ENCODE measurements around the gene ATG4B.
"Not testable (repeated sequence)": the region's sequence is repeated elsewhere in the genome, so short reads cannot be mapped to it uniquely, and the experiment has no call there.

Gene ATG4B

GRCh38 chr2:241660593-241661213 lies 23.2 kb downstream of the ATG4B start:
- DNase-seq (ENCODE audit: insufficient read length, low spot score), result no peak
- FAIRE-seq, result no peak

DNA sequence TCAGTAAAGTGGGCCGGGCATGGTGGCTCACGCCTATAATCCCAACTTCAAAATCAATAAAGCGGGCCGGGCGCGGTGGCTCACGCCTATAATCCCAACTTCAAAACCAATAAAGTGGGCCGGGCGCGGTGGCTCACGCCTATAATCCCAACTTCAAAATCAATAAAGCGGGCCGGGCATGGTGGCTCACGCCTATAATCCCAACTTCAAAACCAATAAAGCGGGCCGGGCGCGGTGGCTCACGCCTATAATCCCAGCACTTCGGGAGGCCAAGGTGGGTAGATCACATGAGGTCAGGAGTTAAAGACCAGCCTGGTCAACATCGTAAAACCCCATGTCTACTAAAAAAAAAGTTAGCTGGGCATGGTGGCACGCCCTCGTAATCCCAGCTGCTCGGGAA lies 25.2 kb downstream of the ATG4B start:
- not testable (repeated sequence) for DNase-seq (ENCODE audit: insufficient read length, low spot score)

DNA sequence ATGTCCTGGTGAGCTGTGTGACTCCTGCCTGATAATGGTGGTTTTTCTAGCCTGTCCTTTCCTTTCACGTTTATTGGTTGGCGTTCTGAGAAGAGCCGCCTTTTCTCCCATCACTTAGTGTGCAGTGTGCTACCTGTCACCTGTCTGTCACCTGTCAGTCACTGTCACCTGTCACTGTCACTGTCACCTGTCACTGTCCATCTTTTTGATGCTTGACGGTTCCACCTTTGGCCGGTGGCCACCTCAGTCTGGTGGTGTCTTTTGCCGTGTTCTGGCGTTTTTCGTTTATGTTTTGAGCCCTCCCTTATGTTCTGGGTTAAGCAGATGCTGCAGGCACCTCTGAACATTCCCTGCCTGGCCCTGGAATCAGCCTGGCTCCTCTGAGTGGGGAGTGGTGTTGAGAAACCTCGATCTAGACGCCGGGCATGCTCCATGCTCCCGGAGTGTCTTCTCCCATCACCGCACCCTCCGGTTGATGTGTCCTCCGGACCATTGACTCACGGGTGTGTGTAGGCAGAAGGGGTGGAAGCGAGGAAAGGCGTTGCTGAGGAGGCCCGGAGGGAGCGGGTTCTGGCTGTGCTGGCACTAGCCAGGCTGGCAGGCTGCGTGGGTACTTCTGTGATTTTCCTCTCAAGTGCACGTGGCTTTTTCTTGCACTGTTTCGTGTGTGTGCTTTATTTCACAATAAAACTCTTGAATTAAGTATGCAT lies 28.4 kb downstream of the ATG4B start:
- DNase-seq (ENCODE audit: insufficient read length, low spot score) (no peak), FAIRE-seq (no peak)

More for the DNA sequence above, 25.2 kb downstream of the ATG4B start:
- FAIRE-seq, result not testable (repeated sequence)

DNA sequence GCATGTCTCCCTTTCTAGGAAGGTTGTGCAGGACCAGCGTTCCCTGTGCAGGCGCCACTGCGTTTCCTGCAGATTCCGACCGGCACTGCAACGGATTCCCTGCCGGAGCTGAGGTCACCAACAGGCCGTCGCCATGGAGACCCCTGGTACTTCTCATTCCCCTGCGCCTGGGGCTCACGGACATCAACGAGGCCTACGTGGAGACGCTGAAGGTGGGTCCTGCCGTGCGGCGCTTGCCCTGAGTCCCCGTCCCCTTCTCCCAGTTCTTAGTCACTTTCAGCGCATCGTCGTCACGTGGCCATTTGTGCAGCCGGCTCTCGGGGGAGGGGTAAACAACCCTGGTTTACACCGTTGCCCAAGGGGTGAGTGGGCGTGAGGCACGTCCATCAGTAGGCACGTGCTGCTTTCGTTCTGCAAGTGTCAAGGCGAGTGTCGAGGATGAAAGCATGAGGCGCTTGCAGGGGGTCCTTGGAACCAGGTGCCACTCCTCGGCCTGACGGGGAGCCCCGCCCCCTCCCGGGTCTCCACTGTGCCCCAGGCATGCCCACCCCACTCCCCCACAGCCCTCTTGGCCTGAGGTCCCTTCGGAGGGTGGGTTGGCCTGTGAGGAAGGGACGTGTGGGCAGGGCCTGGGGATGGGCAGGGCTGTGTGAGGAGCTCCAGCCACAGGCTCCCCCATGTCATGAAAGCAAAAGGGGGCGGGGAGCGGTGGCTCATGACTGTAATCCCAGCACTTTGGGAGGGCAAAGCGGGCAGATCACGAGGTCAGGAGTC lies 29.3 kb downstream of the ATG4B start:
- DNase-seq (ENCODE audit: insufficient read length, low spot score) (no peak), FAIRE-seq (no peak)

GRCh38 chr2:241668354-241668753 lies 30.9 kb downstream of the ATG4B start:
- DNase-seq (ENCODE audit: insufficient read length, low spot score) (no peak), FAIRE-seq (no peak)

GRCh38 chr2:241668839-241669238 lies 31.3 kb downstream of the ATG4B start:
- DNase-seq (ENCODE audit: insufficient read length, low spot score) (no peak), FAIRE-seq (no peak)

DNA sequence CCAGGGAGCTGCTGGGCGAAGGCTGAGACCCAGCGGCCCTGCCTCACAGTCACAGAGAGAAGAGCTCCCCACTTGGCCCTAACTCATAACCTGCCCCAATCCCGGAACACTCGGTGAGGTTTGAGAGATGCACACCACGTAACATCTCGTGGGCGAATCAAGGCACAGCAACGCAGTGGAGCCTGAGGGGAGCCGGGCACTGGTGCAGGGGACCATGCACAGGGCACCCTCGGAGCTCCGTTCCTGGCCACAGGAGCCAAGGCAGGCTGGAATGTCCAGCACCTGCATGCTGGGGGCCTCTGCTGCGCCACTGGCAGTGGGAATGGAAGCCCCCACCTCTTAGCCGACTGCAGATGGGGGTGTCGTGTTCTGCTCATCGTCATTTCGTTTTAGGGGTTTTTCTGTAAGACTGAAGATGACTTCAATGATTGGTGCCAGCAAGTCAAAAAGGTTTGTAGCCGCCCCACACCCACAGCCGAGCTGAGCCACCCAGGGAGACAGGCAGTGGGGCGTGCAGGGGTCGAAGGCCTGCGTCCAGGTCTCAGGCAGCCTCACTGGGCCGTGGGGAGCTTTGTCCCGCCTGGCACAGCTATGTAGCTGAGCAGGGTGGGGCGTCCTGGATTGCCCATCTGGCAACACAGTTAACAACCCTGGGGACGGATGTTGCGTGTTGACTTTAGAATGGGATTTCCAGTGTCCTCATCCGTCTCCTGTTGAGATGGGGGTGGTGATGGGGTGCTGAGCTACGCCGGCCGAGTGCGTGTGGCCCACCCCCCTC lies 33.0 kb downstream of the ATG4B start:
- no peak for FAIRE-seq
- no peak for DNase-seq (ENCODE audit: insufficient read length, low spot score)

- FAIRE-seq (no peak), DNase-seq (ENCODE audit: insufficient read length, low spot score) (no peak)
These were observed 34.2 kb downstream of the ATG4B start for GRCh38 chr2:241671457-241672240.

DNA sequence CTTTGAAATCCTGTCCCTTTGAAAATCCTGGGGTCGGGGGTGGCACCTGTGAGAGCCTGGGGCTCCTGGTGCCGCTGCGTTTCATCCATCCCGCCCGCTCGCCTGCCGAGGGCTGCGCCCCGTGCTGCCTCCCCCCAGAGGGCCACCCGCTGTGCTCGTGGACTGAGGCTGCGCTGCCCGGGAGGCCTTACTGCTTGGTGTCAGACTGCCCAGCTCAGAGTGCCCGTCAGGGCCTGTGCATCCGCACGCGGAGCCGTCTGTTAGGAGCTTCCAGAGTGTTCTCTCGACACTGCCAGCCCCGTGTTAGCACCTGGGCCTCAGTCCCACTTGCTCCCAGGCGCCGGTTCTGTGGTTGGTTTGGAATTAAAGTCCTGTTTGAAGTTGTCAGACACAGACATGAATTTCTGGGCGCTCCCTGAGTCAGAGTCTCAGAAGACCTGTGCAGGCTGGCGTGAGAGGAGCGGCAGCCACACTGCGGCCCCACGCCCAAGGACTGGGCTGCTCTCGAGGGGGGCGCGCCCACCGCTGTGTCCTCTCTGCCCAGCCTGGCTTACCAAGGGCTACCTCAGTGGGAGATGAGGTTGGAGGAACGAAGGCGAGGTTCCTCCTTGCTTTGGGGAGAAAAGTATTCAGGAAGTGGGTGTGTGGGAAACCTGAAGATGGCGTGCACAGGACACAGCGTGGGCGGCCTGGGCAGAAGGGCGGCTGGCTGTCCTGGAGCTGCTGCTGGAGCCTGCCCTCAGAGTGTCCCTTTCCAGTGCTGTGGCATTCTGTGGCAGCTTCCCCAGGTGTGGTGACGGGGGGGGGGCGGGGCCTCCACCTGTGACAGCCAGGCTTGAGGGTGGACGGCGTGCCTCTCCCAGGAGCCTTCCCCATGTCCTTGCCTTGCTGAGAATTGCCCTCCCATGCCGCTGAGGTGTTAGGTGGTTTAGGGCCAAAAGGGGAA lies 35.0 kb downstream of the ATG4B start:
- DNase-seq (ENCODE audit: insufficient read length, low spot score) (no peak), FAIRE-seq (no peak)

DNA sequence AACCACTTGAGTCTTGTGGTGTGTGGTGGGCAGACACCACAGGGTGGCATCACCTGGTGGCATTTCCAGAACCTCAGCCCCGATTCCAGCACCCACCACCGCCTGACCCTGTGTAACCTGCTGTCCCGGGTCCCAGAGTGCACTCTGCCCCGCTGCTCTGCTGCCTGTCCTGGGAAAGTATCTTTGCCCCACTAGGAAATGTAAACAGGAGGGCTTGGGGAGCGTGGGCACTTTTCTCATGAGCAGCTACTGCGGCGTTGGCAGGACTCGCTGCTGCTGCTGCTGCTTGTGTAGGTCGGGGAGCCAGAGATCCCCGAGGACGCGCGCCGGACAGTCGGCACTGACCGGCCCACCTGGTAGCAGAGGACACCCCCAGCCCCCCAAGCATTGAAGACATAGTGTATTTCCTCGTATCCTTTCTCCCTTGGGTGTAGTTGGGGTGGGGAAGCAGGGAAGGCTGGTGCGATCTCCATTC lies 35.7 kb downstream of the ATG4B start:
- no peak for FAIRE-seq
- DNase-seq (ENCODE audit: insufficient read length, low spot score), result no peak

- DNase-seq (ENCODE audit: insufficient read length, low spot score) (no peak), FAIRE-seq (no peak)
These were observed 36.6 kb downstream of the ATG4B start for GRCh38 chr2:241673797-241674725.

DNA sequence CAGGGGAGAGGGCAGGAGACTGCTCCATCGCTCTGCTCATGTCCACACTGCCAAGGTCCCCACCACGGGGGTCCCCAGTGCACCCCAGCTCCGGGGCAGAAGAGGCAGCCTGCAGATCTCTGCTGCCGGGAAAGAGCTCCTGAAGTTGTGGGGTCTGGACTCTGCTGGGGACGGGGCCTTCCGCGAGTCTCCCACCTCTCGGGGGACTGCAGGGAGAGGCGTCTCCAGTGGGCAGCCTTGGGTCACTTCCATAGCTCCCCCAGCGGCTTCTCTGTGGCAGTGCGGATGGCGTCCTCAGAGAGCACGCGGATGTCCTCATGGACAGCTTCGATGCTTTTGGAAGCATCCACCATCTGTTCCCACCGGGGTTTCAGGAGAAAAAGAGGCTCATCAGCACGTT lies 38.4 kb downstream of the ATG4B start:
- DNase-seq (ENCODE audit: insufficient read length, low spot score) (no peak), FAIRE-seq (no peak)

GRCh38 chr2:241676665-241677064 lies 39.2 kb downstream of the ATG4B start:
- DNase-seq (ENCODE audit: insufficient read length, low spot score), result no peak
- no peak for FAIRE-seq

DNA sequence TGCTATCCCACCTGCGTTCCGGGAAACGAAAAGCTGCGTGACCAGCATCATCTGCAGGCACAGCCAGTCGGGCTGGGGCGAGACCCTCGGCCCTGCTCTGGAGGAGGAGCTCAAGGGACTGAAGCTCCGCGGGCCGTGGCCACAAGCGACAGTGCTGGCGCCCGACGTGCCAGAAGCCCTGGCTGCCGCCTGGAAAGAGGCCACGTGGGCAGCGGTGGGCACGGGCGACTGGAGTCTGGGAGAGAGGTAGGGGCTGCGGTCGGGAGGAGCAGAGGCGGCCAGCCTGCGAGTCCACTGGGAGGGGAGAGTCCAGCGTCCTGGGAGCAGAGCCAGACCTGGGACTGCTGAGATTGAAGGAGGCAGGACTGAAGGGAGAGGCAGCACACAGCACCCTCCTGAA lies 39.9 kb downstream of the ATG4B start:
- no peak for FAIRE-seq
- DNase-seq (ENCODE audit: insufficient read length, low spot score), result no peak

DNA sequence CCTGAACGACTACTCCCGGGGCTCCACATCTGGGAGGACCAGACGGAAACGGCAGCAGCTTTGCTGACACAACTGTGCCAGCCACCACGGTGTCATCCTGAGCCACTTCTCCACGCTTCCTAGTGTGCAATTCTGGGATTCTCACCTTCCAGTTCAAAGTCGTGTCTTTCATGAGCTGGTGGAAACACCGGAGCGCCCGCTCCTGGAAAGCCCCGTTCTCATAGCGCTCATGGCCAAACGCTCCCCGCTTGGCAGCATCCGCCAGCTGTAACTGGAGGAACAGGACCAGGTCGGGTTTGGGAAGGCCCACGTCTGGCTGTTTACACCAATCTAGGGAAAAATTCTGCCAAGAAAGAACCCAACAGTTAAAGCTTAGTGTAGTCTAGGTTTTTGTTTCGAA lies 40.8 kb downstream of the ATG4B start:
- no peak for FAIRE-seq
- no peak for DNase-seq (ENCODE audit: insufficient read length, low spot score)

GRCh38 chr2:241678784-241679540 lies 41.5 kb downstream of the ATG4B start:
- no peak for FAIRE-seq
- DNase-seq (ENCODE audit: insufficient read length, low spot score), result no peak

DNA sequence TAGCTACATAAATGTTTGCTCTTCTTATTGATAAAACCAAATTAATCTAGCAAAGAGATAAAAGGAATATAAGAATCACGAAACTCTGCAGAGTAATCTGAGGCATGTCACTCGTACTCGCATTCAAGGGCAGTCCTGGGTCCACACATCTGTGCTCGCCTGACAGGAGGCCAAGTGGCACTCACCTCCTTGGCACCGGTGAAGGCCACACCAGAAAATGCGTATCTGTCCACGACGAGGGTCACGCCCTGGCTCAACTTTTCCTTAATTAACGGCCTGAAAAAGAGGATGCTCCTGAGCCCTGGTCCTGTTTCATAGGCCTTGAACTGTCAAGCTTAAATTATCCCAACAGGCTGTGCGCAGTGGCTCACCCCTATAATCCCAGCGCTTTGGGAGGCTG lies 42.6 kb downstream of the ATG4B start:
- FAIRE-seq, result no peak
- DNase-seq (ENCODE audit: insufficient read length, low spot score), result no peak
